Liver (tissue), 9 donors: ENCODE results near the gene MYO10. TPM values are rescaled to one million over a fixed set of nuclear protein-coding genes. Genes with fewer than 3 reads are reported as not detected.

Experiments used
- DNase-seq: peaks from one replicate; pipeline ENCODE4 v3.0.0-alpha.2; 2017; ENCODE audit warnings: low spot score
- H3K27ac ChIP-seq, 2 donors: one replicate each; pipeline ENCODE4 v1.7.0; 2013; ENCODE audit warnings: inconsistent platforms in 2 of 2, low read length in 2 of 2, control low read depth in 1 of 2, low read depth in 1 of 2, mild to moderate bottlenecking in 1 of 2
- H3K27me3 ChIP-seq, 4 donors: one replicate each; pipeline versions ENCODE4 v1.6.1 to v1.7.0; 2013; ENCODE audit warnings: low read length in 3 of 4, inconsistent platforms in 1 of 4, mild to moderate bottlenecking in 1 of 4, moderate library complexity in 1 of 4; ENCODE audit not compliant: control insufficient read depth in 4 of 4, insufficient read depth in 4 of 4
- H3K36me3 ChIP-seq, 4 donors: one replicate each; pipeline versions ENCODE4 v1.6.1 to v1.7.0; 2013; ENCODE audit warnings: low read length in 3 of 4, mild to moderate bottlenecking in 3 of 4, low read depth in 1 of 4, moderate library complexity in 1 of 4; ENCODE audit not compliant: control insufficient read depth in 4 of 4, insufficient read depth in 3 of 4
- H3K4me1 ChIP-seq, 4 donors: one replicate each; pipeline versions ENCODE4 v1.6.1 to v1.7.0; 2013; ENCODE audit warnings: low read length in 3 of 4, mild to moderate bottlenecking in 3 of 4, moderate library complexity in 1 of 4; ENCODE audit not compliant: control insufficient read depth in 4 of 4, insufficient read depth in 4 of 4
- H3K4me3 ChIP-seq, 3 donors: one replicate each; pipeline versions ENCODE4 v1.6.1 to v1.7.0; 2013; ENCODE audit warnings: low read length in 3 of 3, control low read depth in 1 of 3, low read depth in 1 of 3, mild to moderate bottlenecking in 1 of 3
- H3K9ac ChIP-seq, 2 donors: one replicate each; pipeline ENCODE4 v1.7.0; 2013; ENCODE audit warnings: low read length in 2 of 2, mild to moderate bottlenecking in 2 of 2, moderate library complexity in 2 of 2, control low read depth in 1 of 2, low read depth in 1 of 2
- H3K9me3 ChIP-seq, 4 donors: one replicate each; pipeline versions ENCODE4 v1.6.1 to v1.7.0; 2013; ENCODE audit warnings: low read length in 3 of 4; ENCODE audit not compliant: control insufficient read depth in 4 of 4
- EGR1 ChIP-seq, 2 donors: IDR thresholded peaks; 2 replicates each; pipeline ENCODE4 v1.6.1; 2016 to 2018; ENCODE audit warnings: antibody characterized with exemption in 2 of 2, low read depth in 2 of 2
- FOXA1 ChIP-seq: IDR thresholded peaks from 2 replicates; pipeline ENCODE4 v1.6.1; 2016; ENCODE audit warnings: antibody characterized with exemption
- GABPA ChIP-seq, 2 donors: IDR thresholded peaks in 1 of 2; conservative IDR thresholded peaks in 1 of 2; 2 replicates each; pipeline ENCODE4 v1.6.1; 2016; ENCODE audit warnings: antibody characterized with exemption in 2 of 2, mild to moderate bottlenecking in 1 of 2, moderate library complexity in 1 of 2
- HNF4A ChIP-seq, 2 donors: conservative IDR thresholded peaks; 2 replicates each; pipeline ENCODE4 v1.6.1; 2016; ENCODE audit warnings: antibody characterized with exemption in 2 of 2, mild to moderate bottlenecking in 2 of 2
- HNF4G ChIP-seq: IDR thresholded peaks from 2 replicates; pipeline ENCODE4 v1.6.1; 2016; ENCODE audit warnings: antibody characterized with exemption
- NR2F2 ChIP-seq: IDR thresholded peaks from 2 replicates; pipeline ENCODE4 v1.6.1; 2016; ENCODE audit warnings: antibody characterized with exemption
- RAD21 ChIP-seq, 2 donors: IDR thresholded peaks; 2 replicates each; pipeline ENCODE4 v1.6.1; 2016; ENCODE audit warnings: antibody characterized with exemption in 2 of 2, mild to moderate bottlenecking in 2 of 2
- RXRA ChIP-seq, 2 donors: IDR thresholded peaks; 2 replicates each; pipeline ENCODE4 v1.6.1; 2017 to 2018; ENCODE audit warnings: antibody characterized with exemption in 2 of 2, mild to moderate bottlenecking in 1 of 2
- SP1 ChIP-seq: IDR thresholded peaks from 2 replicates; pipeline ENCODE4 v1.6.1; 2018; ENCODE audit warnings: antibody characterized with exemption, mild to moderate bottlenecking
- TAF1 ChIP-seq: conservative IDR thresholded peaks from 2 replicates; pipeline ENCODE4 v1.6.1; 2016; ENCODE audit warnings: antibody characterized with exemption, mild to moderate bottlenecking
- WGBS: extraction: QIAGEN DNeasy Blood & Tissue Kit; methylation state at CpG from one replicate; pipeline ENCODE4 v1.1.7; 2013; 5-methylcytosine and 5-hydroxymethylcytosine counted together
- polyA plus RNA-seq, 2 donors: library from polyadenylated mRNA; stranded (reverse) in 1 of 2; unstranded in 1 of 2; fragments of 200-250 nt in 1 of 2; fragments of >200 nt in 1 of 2; fragmentation: Nextera tagmentation in 1 of 2; extraction: Ambion mirVana in 1 of 2; gene quantifications; one replicate each; pipeline versions ENCODE4 v1.2.1 to v1.2.3, GENCODE V29; 2013 to 2015
- total RNA-seq, 2 donors: library from RNA; depleted of rRNA; stranded (reverse); fragments of >200 nt; gene quantifications; one replicate each; pipeline ENCODE4 v1.2.3, GENCODE V29; 2014
- TF ChIP-seq, protein P1 (sequence below): IDR thresholded peaks from 2 replicates; pipeline ENCODE4 v1.6.1; 2016; ENCODE audit warnings: antibody characterized with exemption
- TF ChIP-seq, protein P2 (sequence below): fragments of 150-350 bp; IDR thresholded peaks from 2 replicates; pipeline ENCODE4 v1.5.1; 2017; ENCODE audit warnings: improper control_type of control experiment, low read depth, low read length; ENCODE audit not compliant: missing input control
- TF ChIP-seq, protein P3 (sequence below): IDR thresholded peaks from 2 replicates; pipeline ENCODE4 v1.6.1; 2016; ENCODE audit warnings: antibody characterized with exemption
- donor health status: healthy.
- donor health status: healthy.
- donor health status: healthy.
- donor health status: healthy.
- donor health status: healthy.

MYO10 gene
- total and polyA plus RNA-seq, 4 donors: 4.3 to 15.3 (median 7.1) TPM

DNA sequence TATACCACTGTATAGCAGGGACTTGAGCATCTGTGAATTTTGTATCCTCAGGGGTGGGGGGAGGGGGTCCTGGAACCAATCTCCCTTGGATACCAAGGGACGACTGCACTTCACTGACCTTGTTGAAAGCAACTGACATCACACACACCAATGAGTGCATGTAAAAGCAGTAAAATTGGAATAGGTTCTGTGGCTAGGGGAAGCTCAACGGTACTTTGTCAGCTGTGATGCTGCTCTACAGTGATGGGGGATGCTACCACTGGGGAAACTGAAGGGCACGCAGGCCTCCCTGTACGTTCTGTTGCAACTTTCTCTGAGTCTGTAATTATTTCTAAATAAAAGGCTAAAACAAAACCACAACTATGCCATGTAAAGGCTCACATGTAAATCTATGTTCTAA lies 272.2 kb downstream of the MYO10 start:
- H3K36me3 ChIP-seq: no peaks in the 10 kb centered on the region
- 76% methylated on average over 4 of the region's 4 CpGs for WGBS
- TF ChIP-seq SP1 (no peak), NR2F2 (no peak), HNF4A (conservative IDR thresholded peaks at IDR 0.05) (no peak), RAD21 (IDR thresholded peaks at IDR 0.05) (no peak), RXRA (IDR thresholded peaks at IDR 0.05) (no peak), HNF4G (no peak), EGR1 (IDR thresholded peaks at IDR 0.05; ENCODE audit: low read depth in 2 of 2) (no peak), FOXA1 (no peak), TAF1 (no peak), GABPA (IDR thresholded peaks at IDR 0.05 in 1 of 2, conservative IDR thresholded peaks at IDR 0.05 in 1 of 2) (no peak)
- TF ChIP-seq, protein P1, sequence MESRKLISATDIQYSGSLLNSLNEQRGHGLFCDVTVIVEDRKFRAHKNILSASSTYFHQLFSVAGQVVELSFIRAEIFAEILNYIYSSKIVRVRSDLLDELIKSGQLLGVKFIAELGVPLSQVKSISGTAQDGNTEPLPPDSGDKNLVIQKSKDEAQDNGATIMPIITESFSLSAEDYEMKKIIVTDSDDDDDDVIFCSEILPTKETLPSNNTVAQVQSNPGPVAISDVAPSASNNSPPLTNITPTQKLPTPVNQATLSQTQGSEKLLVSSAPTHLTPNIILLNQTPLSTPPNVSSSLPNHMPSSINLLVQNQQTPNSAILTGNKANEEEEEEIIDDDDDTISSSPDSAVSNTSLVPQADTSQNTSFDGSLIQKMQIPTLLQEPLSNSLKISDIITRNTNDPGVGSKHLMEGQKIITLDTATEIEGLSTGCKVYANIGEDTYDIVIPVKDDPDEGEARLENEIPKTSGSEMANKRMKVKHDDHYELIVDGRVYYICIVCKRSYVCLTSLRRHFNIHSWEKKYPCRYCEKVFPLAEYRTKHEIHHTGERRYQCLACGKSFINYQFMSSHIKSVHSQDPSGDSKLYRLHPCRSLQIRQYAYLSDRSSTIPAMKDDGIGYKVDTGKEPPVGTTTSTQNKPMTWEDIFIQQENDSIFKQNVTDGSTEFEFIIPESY: no peak
- TF ChIP-seq, protein P2, sequence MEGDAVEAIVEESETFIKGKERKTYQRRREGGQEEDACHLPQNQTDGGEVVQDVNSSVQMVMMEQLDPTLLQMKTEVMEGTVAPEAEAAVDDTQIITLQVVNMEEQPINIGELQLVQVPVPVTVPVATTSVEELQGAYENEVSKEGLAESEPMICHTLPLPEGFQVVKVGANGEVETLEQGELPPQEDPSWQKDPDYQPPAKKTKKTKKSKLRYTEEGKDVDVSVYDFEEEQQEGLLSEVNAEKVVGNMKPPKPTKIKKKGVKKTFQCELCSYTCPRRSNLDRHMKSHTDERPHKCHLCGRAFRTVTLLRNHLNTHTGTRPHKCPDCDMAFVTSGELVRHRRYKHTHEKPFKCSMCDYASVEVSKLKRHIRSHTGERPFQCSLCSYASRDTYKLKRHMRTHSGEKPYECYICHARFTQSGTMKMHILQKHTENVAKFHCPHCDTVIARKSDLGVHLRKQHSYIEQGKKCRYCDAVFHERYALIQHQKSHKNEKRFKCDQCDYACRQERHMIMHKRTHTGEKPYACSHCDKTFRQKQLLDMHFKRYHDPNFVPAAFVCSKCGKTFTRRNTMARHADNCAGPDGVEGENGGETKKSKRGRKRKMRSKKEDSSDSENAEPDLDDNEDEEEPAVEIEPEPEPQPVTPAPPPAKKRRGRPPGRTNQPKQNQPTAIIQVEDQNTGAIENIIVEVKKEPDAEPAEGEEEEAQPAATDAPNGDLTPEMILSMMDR: no peak
- TF ChIP-seq, protein P3, sequence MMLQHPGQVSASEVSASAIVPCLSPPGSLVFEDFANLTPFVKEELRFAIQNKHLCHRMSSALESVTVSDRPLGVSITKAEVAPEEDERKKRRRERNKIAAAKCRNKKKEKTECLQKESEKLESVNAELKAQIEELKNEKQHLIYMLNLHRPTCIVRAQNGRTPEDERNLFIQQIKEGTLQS: no peak
- H3K9ac ChIP-seq: no peak overlapping the region
- H3K27me3 ChIP-seq: no peaks in the 10 kb centered on the region
- no peak for DNase-seq
- no peaks in the 10 kb centered on the region for H3K9me3 ChIP-seq
- H3K4me1 ChIP-seq: peaks cover 0 to 13% (median 7%) of the 10 kb centered on the region in 4 donors
- no peak overlapping the region for H3K4me3 ChIP-seq
- H3K27ac ChIP-seq: no peak overlapping the region

DNA sequence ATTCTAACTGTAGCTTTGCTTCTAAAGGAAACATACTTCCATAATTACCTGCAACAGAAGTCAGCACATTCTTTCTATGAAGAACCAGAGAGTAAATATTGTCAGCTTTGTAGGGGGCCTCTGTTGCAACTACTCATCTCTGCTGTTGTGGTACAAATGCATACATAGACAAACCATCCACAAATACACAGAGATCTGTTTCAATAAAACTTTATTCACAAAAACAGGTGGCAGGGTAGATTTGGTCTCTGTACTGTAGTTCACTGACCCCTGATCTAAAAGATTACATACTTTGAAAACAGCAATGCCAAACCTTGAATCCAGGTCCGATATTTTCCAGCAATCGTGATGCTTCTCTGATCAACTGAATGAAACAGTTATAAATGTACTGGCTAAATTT lies 274.4 kb downstream of the MYO10 start:
- peaks cover 0 to 8% (median 7%) of the 10 kb centered on the region in 4 donors for H3K4me1 ChIP-seq
- DNase-seq: no peak

DNA sequence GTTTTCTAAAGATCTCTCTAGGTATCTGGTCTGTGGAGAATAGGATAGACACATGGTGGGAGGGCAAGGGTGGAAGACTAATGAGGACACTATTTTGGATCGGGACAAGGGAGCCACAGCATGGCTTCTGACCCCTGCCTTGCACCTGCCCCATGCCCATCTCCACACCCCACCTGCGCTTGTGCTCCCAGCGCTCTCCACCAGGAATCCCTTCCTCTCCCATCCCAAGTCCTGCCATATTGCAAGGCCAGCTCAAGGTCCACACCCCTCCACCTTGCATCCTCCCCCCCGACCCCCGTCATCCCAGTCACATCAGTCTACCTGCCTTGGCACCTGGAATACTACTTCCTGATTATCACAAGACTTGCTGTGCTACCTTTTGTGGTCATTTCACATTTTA lies 275.1 kb downstream of the MYO10 start:
- no peak overlapping the region for H3K9ac ChIP-seq
- H3K9me3 ChIP-seq: no peaks in the 10 kb centered on the region
- 82% methylated on average over 5 of the region's 5 CpGs for WGBS
- no peak overlapping the region for H3K4me3 ChIP-seq
- DNase-seq: no peak
- TF ChIP-seq HNF4G (no peak), HNF4A (conservative IDR thresholded peaks at IDR 0.05) (no peak), FOXA1 (no peak)
- TF ChIP-seq, protein P1: no peak
- peaks cover 0 to under 1% (median under 1%) of the 10 kb centered on the region in 4 donors for H3K4me1 ChIP-seq
- H3K27me3 ChIP-seq: no peaks in the 10 kb centered on the region
- H3K36me3 ChIP-seq: no peaks in the 10 kb centered on the region
- no peak overlapping the region for H3K27ac ChIP-seq

More for the DNA sequence above, 274.4 kb downstream of the MYO10 start:
- H3K9ac ChIP-seq: no peak overlapping the region
- H3K27ac ChIP-seq: no peak overlapping the region
- H3K27me3 ChIP-seq: no peaks in the 10 kb centered on the region
- H3K9me3 ChIP-seq: no peaks in the 10 kb centered on the region
- no peaks in the 10 kb centered on the region for H3K36me3 ChIP-seq
- no peak for TF ChIP-seq RXRA (IDR thresholded peaks at IDR 0.05)
- no peak overlapping the region for H3K4me3 ChIP-seq
- 94% methylated on average over 2 of the region's 2 CpGs for WGBS
